GM12878 (cell line): ENCODE measurements around the gene TUBA8. TPM values are rescaled to one million over a fixed set of nuclear protein-coding genes. Genes with fewer than 3 reads are reported as not detected.

Source experiments
- ATAC-seq: fragments of 200-7000 bp; cut with Tn5 transposase; 3 replicates; pipeline ENCODE4 v1.9.1; 2020; ENCODE audit warnings: mild to moderate bottlenecking, moderate library complexity
- BruUV-seq: library from RNA; stranded (reverse); fragments of 400-500 nt; replicated peaks from 2 replicates; lab custom pipeline; 2021; lab: Mats Ljungman, UMichigan
- CTCF ChIA-PET: fragments of 300-600 bp; sonication (Branson Sonifier 250); formaldehyde crosslinking; extraction: SDS; loops from one replicate; lab custom pipeline; 2021; ENCODE audit warnings: inconsistent platforms; lab: Yijun Ruan, JAX
- POLR2A ChIA-PET: fragments of 350-600 bp; formaldehyde crosslinking; extraction: SDS; loops from one replicate; lab custom pipeline; 2021; ENCODE audit warnings: inconsistent platforms; lab: Charles Lee
- RAD21 ChIA-PET: fragments of 300-600 bp; sonication (Branson Sonifier 250); formaldehyde crosslinking; loops from one replicate; lab custom pipeline; 2023; ENCODE audit warnings: antibody characterized with exemption; ENCODE audit not compliant: unreplicated experiment; lab: Charles Lee
- SMC1A ChIA-PET: fragments of 300-600 bp; sonication (Branson Sonifier 250); formaldehyde crosslinking; loops from one replicate; lab custom pipeline; 2023; ENCODE audit not compliant: unreplicated experiment, uncharacterized antibody; lab: Charles Lee
- DNase-seq: peaks from one replicate; pipeline ENCODE4 v3.0.0-alpha.2; 2011; ENCODE audit warnings: low read depth, low spot score
- FAIRE-seq: peaks from 3 replicates; lab custom pipeline; 2011; peaks lifted over from hg19 to GRCh38; lab: Jason Lieb, UNC
- H2AFZ ChIP-seq: 2 replicates; pipeline ENCODE4 v1.6.0; 2011; ENCODE audit warnings: low read depth, low read length, control low read depth; ENCODE audit not compliant: control insufficient read depth
- H3K27ac ChIP-seq: 2 replicates; pipeline ENCODE4 v1.5.1; 2011; ENCODE audit warnings: control low read depth; ENCODE audit not compliant: control insufficient read depth, insufficient read depth
- H3K27me3 ChIP-seq, 2 experiments: replicated peaks in 1 of 2; 2 replicates each; pipeline versions ENCODE4 v1.6.0 to v1.6.1; 2011; ENCODE audit warnings: low read length in 1 of 2; ENCODE audit not compliant: control insufficient read depth in 2 of 2, insufficient read depth in 2 of 2
- H3K36me3 ChIP-seq, 2 experiments: 2 replicates each; pipeline ENCODE4 v1.5.1; 2011; ENCODE audit warnings: low read length in 1 of 2; ENCODE audit not compliant: control insufficient read depth in 2 of 2, insufficient read depth in 2 of 2
- H3K4me1 ChIP-seq: 2 replicates; pipeline ENCODE4 v1.6.1; 2011; ENCODE audit warnings: mild to moderate bottlenecking, low read length, moderate library complexity, mixed read lengths; ENCODE audit not compliant: control insufficient read depth, insufficient read depth
- H3K4me2 ChIP-seq: 2 replicates; pipeline ENCODE4 v1.6.0; 2011; ENCODE audit warnings: control low read depth; ENCODE audit not compliant: control insufficient read depth, insufficient read depth
- H3K4me3 ChIP-seq: fragments of 200-600 bp; sonication (generic); 2 replicates; pipeline ENCODE4 v1.5.1; 2016
- H3K79me2 ChIP-seq: 2 replicates; pipeline ENCODE4 v1.6.0; 2011; ENCODE audit warnings: low read length; ENCODE audit not compliant: control insufficient read depth, insufficient read depth
- H3K9ac ChIP-seq: 2 replicates; pipeline ENCODE4 v1.8.0; 2011; ENCODE audit warnings: low read length, control low read depth, mixed read lengths; ENCODE audit not compliant: control insufficient read depth, insufficient read depth
- H3K9me3 ChIP-seq: replicated peaks from 3 replicates; pipeline ENCODE4 v1.5.1; 2011; ENCODE audit warnings: mild to moderate bottlenecking, low read length; ENCODE audit not compliant: control insufficient read depth, insufficient read depth
- H4K20me1 ChIP-seq: 2 replicates; pipeline ENCODE4 v1.6.0; 2011; ENCODE audit not compliant: control insufficient read depth, insufficient read depth
- BACH1 ChIP-seq: fragments of 450-650 bp; IDR thresholded peaks from 2 replicates; pipeline ENCODE4 v1.6.1; 2017; ENCODE audit warnings: mild to moderate bottlenecking, borderline replicate concordance
- ESRRA ChIP-seq: IDR thresholded peaks from 2 replicates; pipeline ENCODE4 v1.6.1; 2012; ENCODE audit warnings: mild to moderate bottlenecking, low read length, improper control_type of control experiment
- EZH2 ChIP-seq: IDR thresholded peaks from 2 replicates; pipeline ENCODE4 v1.6.1; 2012; ENCODE audit warnings: low read depth, mild to moderate bottlenecking, control low read depth, inconsistent platforms, low read length, borderline replicate concordance; ENCODE audit not compliant: control insufficient read depth
- FOXM1 ChIP-seq: IDR thresholded peaks from 2 replicates; pipeline ENCODE4 v1.6.1; 2012; ENCODE audit warnings: low read depth, mild to moderate bottlenecking, inconsistent platforms, low read length, moderate library complexity
- GATAD2B ChIP-seq: fragments of 450-650 bp; conservative IDR thresholded peaks from 2 replicates; pipeline ENCODE4 v1.6.1; 2017; ENCODE audit warnings: low read depth, mild to moderate bottlenecking, moderate library complexity
- IKZF1 ChIP-seq: fragments of 450-650 bp; conservative IDR thresholded peaks from 2 replicates; pipeline ENCODE4 v1.6.1; 2017; ENCODE audit warnings: antibody characterized with exemption, mild to moderate bottlenecking
- IKZF2 ChIP-seq, 2 experiments: fragments of 450-650 bp; IDR thresholded peaks; 2 replicates each; pipeline ENCODE4 v1.6.1; 2017; ENCODE audit warnings: mild to moderate bottlenecking in 2 of 2, moderate library complexity in 2 of 2
- MTA2 ChIP-seq: fragments of 450-650 bp; IDR thresholded peaks from 2 replicates; pipeline ENCODE4 v1.6.1; 2016; ENCODE audit warnings: low read depth, mild to moderate bottlenecking, moderate library complexity
- NR2F1 ChIP-seq: fragments of 450-650 bp; conservative IDR thresholded peaks from 2 replicates; pipeline ENCODE4 v1.6.1; 2017; ENCODE audit warnings: mild to moderate bottlenecking
- SPI1 ChIP-seq: IDR thresholded peaks from 2 replicates; pipeline ENCODE4 v1.6.1; 2011; ENCODE audit warnings: low read depth, mild to moderate bottlenecking, low read length, moderate library complexity, borderline replicate concordance; ENCODE audit not compliant: insufficient read depth
- WGBS: methylation state at CpG from one replicate; pipeline ENCODE4 v1.1.6; 2016; ENCODE audit warnings: low lambda C conversion rate; ENCODE audit not compliant: insufficient replicate concordance, insufficient coverage; ENCODE audit errors: missing lambda C conversion rate; 5-methylcytosine and 5-hydroxymethylcytosine counted together
- in situ Hi-C: fragments of 300-500 bp; cut with MboI; formaldehyde crosslinking; loops from 9 replicates; pipeline ENCODE4 v1.14.3; 2018; ENCODE audit warnings: mixed read lengths
- intact Hi-C: fragments of 100-400 bp; cut with micrococcal nuclease; formaldehyde crosslinking; loops from one replicate; pipeline ENCODE4 v1.14.2; 2022; ENCODE audit not compliant: unreplicated experiment
- polyA plus RNA-seq, 11 experiments: library from polyadenylated mRNA; depleted of rRNA in 4 of 11; unstranded in 6 of 11; stranded (reverse) in 5 of 11; fragments of >200 nt; fragmentation: Nextera tagmentation in 4 of 11; fragmentation: Illumina TruSeq in 1 of 11; extraction: Ambion mirVana in 4 of 11; extraction: Trizol in 1 of 11; gene quantifications; 1 replicate in 1 of 11; 2 replicates in 10 of 11; pipeline versions ENCODE4 v1.2.1 to v1.2.3, GENCODE V29; 2011 to 2016; ENCODE audit warnings: inconsistent platforms in 2 of 11, missing spikeins in 2 of 11, low read depth in 1 of 11
- total RNA-seq, 4 experiments: library from RNA; depleted of rRNA in 3 of 4; stranded (reverse); fragments of >200 nt in 3 of 4; fragmentation: Illumina TruSeq in 1 of 4; extraction: Trizol in 1 of 4; gene quantifications; 2 replicates each; pipeline versions ENCODE4 v1.2.1 to v1.2.3, GENCODE V29; 2013 to 2021
- TF ChIP-seq, protein P1 (sequence below): IDR thresholded peaks from 2 replicates; pipeline ENCODE4 v1.6.1; 2012; ENCODE audit warnings: low read length, inconsistent platforms

Gene TUBA8
- total and polyA plus RNA-seq, 10 of the 15 experiments (the other 5 are each of a cell fraction or from before 2014, with no cell fraction given), result 2.2 to 30.3 (median 21.0) TPM

- TSS peak; percentile 30 for BruUV-seq
- Histone ChIP-seq H3K9ac (peak overlapping the region; percentile 74), H3K4me2 (peak overlapping the region; percentile 79), H3K36me3 (no peaks in the 10 kb centered on the region), H3K27me3 (no peaks in the 10 kb centered on the region; a peak in 1 of 4 replicates), H3K4me1 (peaks cover 33% of the 10 kb centered on the region), H3K9me3 (peaks cover 12% of the 10 kb centered on the region; the same call in 2 of the 3 replicates), H4K20me1 (no peaks in the 10 kb centered on the region), H2AFZ (no peak overlapping the region; the same call in none of the 2 replicates), H3K27ac (peak overlapping the region; percentile 67), H3K79me2 (peaks cover 28% of the 10 kb centered on the region), H3K4me3 (peak overlapping the region; percentile 65)
- ChIA-PET CTCF (interaction anchor here (1.5 to 5.9 kb wide), 3 partner anchors 19 to 39 kb away, joined by 6 to 36 read pairs (median 6); partner anchors contain the start of genes PEX26 and USP18), SMC1A (interaction anchor here (0.9 to 2.4 kb wide), 7 partner anchors 11 to 53 kb away, joined by 3 to 7 read pairs (median 4); no protein-coding TSS in a partner anchor), RAD21 (interaction anchor here (0.6 to 6.2 kb wide), 6 partner anchors 20 to 333 kb away, joined by 3 to 34 read pairs (median 6); partner anchors contain the start of genes PEX26 and USP18), POLR2A (interaction anchor here (0.9 to 4.2 kb wide), 4 partner anchors 19 to 114 kb away, joined by 4 to 20 read pairs (median 6); no protein-coding TSS in a partner anchor)
- TF ChIP-seq GATAD2B (0 out of 2 replicates have a peak, but pooled peaks have one; percentile 21), SPI1 (peak; percentile 67; the same call in 1 of the 2 replicates), FOXM1 (no peak), IKZF1 (peak; percentile 38), NR2F1 (0 out of 2 replicates have a peak, but pooled peaks have one; percentile 16), IKZF2 (IDR thresholded peaks at IDR 0.05) (peak in 1 of 2 experiments; percentile 64; a peak in 2 of 4 replicates), EZH2 (no peak), BACH1 (no peak), MTA2 (no peak), ESRRA (no peak)
- TF ChIP-seq, protein P1, sequence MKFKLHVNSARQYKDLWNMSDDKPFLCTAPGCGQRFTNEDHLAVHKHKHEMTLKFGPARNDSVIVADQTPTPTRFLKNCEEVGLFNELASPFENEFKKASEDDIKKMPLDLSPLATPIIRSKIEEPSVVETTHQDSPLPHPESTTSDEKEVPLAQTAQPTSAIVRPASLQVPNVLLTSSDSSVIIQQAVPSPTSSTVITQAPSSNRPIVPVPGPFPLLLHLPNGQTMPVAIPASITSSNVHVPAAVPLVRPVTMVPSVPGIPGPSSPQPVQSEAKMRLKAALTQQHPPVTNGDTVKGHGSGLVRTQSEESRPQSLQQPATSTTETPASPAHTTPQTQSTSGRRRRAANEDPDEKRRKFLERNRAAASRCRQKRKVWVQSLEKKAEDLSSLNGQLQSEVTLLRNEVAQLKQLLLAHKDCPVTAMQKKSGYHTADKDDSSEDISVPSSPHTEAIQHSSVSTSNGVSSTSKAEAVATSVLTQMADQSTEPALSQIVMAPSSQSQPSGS, result no peak
- DNase-seq, result no peak
- WGBS, result 30% methylated on average over 34 of the region's 39 CpGs
- no peak for FAIRE-seq
- in situ Hi-C loops (no loop called here), intact Hi-C loops (no loop called here)
- ATAC-seq, result peak; percentile 5
Observed at GRCh38 chr22:18110954-18111758, 547 bp downstream of the TUBA8 start.
